ENCODE results near the gene ABI3BP.

- no peak for TF ChIP-seq EZH2 (IDR thresholded peaks at IDR 0.05; ENCODE audit: insufficient read depth, poor library complexity, severe bottlenecking)
- no peak for TF ChIP-seq EZH2phosphoT487 (IDR thresholded peaks at IDR 0.05; ENCODE audit: insufficient read depth, low read depth)
Observed at GRCh38 chr3:100776746-100777145, 216.5 kb downstream of the ABI3BP start.

Data from GM23248 (cell line).